Left lobe of liver (tissue), 2 donors: Measurements from ENCODE around the gene TMEM207. TPM values are rescaled to one million over a fixed set of nuclear protein-coding genes. Genes with fewer than 3 reads are reported as not detected.
A peak's percentile ranks its signal among the peaks of the same experiment; 100 is the strongest.

Experiments
- ATAC-seq: fragments of 200-7000 bp; cut with Tn5 transposase; one replicate; pipeline ENCODE4 v1.9.1; 2020; ENCODE audit warnings: mild to moderate bottlenecking, moderate library complexity
- DNase-seq: peaks from one replicate; pipeline ENCODE4 v3.0.0-alpha.2; 2020; ENCODE audit warnings: low spot score
- total RNA-seq: library from RNA; stranded (reverse); gene quantifications from one replicate; pipeline ENCODE4 v1.2.1, GENCODE V29; 2021
- donor health status: DM: no; HTN: no; CAD: no; lungs with moderate emphysema.
- donor health status: DM: no; HTN: yes; CAD: no.

The TMEM207 gene
- total RNA-seq, 1 donor from 2014 or later, result not detected

GRCh38 chr3:190385731-190386688, 63.7 kb downstream of the TMEM207 start:
- DNase-seq (no peak), ATAC-seq (no peak)

GRCh38 chr3:190384309-190384756, 65.4 kb downstream of the TMEM207 start:
- ATAC-seq, result peak; percentile 100

DNA sequence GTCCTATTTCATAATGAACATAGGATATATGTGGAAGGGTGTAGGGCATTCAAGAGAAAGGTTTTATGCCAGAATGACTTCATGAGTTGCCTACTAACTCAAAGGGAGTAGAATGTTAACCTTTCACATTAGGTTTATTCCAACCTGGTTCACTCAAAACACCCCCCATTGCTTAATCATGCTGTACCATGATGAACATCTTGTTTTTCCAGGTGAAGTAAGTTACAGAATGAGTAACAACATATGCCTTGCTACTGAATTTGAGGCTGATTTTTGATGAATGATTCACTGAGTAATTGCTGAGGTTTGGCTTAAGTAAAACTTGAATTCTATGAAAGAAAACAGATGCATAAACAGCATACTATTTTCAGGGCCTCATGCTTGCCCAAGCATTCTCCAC, 67.6 kb downstream of the TMEM207 start:
- DNase-seq, result no peak

More at GRCh38 chr3:190384309-190384756, 65.4 kb downstream of the TMEM207 start:
- DNase-seq, result peak; percentile 77

GRCh38 chr3:190381441-190381840, 68.3 kb downstream of the TMEM207 start:
- ATAC-seq (no peak), DNase-seq (no peak)

More for the DNA sequence above, 67.6 kb downstream of the TMEM207 start:
- no peak for ATAC-seq

DNA sequence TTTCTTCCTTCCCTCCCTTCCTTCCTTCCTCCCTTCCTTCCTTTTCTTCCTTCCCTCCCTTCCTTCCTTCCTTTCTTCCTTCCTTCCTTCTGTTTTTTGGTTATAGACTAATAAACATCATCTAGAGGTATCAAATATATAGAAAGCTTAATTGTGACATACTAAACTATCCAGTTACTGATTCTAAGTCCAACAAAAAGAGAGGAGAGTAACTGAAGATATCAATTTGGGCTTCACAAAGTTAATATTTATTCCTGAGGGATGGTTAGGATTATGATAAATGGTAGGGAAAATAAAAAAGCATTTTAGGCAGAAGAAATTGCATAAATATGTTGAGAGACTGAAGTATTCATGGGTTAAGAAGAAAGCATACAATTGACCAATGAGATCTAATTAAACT, 69.5 kb downstream of the TMEM207 start:
- ATAC-seq (no peak), DNase-seq (no peak)

Other genes starting within 250 kb of the TMEM207 start
- gene CLDN1, start 127.5 kb downstream of the TMEM207 start, total RNA-seq, result 109 TPM
- gene CLDN16, start 61.7 kb downstream of the TMEM207 start, total RNA-seq, result 1.2 TPM
- gene IL1RAP, start 64.2 kb upstream of the TMEM207 start, total RNA-seq, result 52.6 TPM